Measurements from ENCODE around the gene STRIT1.
A peak's percentile ranks its signal among the peaks of the same experiment; 100 is the strongest.
"Not testable (repeated sequence)": the region's sequence is repeated elsewhere in the genome, so short reads cannot be mapped to it uniquely, and the experiment has no call there.

Gene STRIT1

DNA sequence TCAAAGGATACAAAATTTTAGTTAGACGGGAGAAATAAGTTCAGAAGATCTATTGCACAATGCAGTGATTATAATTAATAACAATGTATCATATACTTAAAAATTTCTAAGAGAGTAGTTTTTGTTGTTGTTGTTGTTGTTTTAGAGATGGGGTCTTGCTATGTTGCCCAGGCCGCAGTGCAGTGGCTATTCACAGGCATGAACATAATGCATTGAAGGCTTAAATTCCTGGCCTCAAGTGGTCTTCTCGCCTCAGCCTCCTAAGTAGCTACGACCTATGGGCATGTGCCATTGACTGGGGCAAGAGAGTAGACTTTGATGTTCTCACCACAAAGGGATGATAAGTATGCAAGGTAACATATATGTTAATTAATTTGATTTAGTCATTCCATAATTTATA, 7.5 kb downstream of the STRIT1 start:
- Histone ChIP-seq H3K4me2 (no peak overlapping the region), H3K4me3 (IDR thresholded peaks at IDR 0.05; ENCODE audit: insufficient read depth, low read depth, low read length) (no peak overlapping the region), H3K27ac (no peak overlapping the region), H3K36me3 (ENCODE audit: insufficient read depth) (no peaks in the 10 kb centered on the region), H4K20me1 (ENCODE audit: insufficient read depth) (no peaks in the 10 kb centered on the region), H2AFZ (ENCODE audit: low read depth) (no peak overlapping the region), H3K27me3 (ENCODE audit: insufficient read depth, low read depth) (no peaks in the 10 kb centered on the region), H3K4me1 (ENCODE audit: low read depth, poor library complexity, severe bottlenecking) (peaks cover 18% of the 10 kb centered on the region), H3K9ac (no peak overlapping the region), H3K79me2 (ENCODE audit: insufficient read depth, low read depth) (no peaks in the 10 kb centered on the region)
- TF ChIP-seq, protein P1, sequence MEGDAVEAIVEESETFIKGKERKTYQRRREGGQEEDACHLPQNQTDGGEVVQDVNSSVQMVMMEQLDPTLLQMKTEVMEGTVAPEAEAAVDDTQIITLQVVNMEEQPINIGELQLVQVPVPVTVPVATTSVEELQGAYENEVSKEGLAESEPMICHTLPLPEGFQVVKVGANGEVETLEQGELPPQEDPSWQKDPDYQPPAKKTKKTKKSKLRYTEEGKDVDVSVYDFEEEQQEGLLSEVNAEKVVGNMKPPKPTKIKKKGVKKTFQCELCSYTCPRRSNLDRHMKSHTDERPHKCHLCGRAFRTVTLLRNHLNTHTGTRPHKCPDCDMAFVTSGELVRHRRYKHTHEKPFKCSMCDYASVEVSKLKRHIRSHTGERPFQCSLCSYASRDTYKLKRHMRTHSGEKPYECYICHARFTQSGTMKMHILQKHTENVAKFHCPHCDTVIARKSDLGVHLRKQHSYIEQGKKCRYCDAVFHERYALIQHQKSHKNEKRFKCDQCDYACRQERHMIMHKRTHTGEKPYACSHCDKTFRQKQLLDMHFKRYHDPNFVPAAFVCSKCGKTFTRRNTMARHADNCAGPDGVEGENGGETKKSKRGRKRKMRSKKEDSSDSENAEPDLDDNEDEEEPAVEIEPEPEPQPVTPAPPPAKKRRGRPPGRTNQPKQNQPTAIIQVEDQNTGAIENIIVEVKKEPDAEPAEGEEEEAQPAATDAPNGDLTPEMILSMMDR (conservative IDR thresholded peaks at IDR 0.05; ENCODE audit: low read depth, low read length), result no peak

DNA sequence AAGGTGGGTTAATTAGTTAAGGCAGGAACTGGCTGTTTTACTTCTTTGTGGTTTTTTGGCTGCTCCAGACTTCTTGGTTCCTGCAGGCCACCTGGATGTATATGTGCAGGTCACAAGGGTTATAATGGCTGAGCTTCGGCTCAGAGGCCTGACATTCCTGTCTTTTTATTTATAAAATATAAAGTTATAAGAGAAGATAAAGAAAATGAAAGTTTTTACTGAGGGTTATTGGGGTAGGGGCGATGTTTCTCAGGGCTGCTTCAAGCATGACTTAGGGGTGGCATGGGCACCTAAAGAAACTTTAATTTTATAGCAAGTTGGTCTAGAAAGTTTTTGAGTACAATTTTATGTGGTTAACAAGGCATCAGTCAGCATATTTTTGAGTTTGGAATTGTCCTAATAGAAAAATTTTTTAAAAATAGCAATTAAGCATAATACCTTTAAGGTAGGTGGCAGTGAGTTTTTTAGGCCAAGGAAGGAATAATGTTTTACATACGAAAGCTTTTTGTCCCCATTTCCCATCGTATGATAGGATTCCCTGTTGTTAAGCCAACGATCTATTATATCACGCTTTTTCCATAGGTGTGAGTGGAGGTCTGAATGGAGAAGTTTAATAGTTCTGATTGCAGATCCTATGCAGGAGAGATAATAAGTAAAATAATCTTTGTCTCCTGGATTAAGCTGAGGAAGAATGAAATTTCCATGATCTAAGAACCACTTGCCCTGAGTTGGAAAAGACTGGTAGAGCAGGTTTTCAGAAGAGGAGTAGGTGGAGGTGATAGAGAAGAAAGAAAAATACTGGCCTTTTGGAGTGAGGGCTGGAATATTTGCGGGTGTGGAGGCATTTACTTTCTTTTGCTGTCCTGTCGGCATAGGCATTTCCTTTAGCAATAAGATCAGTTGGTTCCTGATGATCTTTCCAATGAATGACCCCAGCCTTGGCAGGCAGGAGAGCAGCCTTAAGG, 10.1 kb downstream of the STRIT1 start:
- Histone ChIP-seq H3K9ac (no peak overlapping the region), H3K36me3 (ENCODE audit: insufficient read depth) (no peaks in the 10 kb centered on the region), H3K79me2 (ENCODE audit: insufficient read depth, low read depth) (no peaks in the 10 kb centered on the region), H2AFZ (ENCODE audit: low read depth) (no peak overlapping the region), H3K4me3 (IDR thresholded peaks at IDR 0.05; ENCODE audit: insufficient read depth, low read depth, low read length) (no peak overlapping the region), H3K27me3 (ENCODE audit: insufficient read depth, low read depth) (no peaks in the 10 kb centered on the region), H3K4me2 (peak overlapping the region; percentile 40; the same call in 1 of the 2 replicates), H3K27ac (no peak overlapping the region), H4K20me1 (ENCODE audit: insufficient read depth) (no peaks in the 10 kb centered on the region), H3K4me1 (ENCODE audit: low read depth, poor library complexity, severe bottlenecking) (peaks cover 18% of the 10 kb centered on the region)
- TF ChIP-seq, protein P1 (conservative IDR thresholded peaks at IDR 0.05; ENCODE audit: low read depth, low read length), result no peak

DNA sequence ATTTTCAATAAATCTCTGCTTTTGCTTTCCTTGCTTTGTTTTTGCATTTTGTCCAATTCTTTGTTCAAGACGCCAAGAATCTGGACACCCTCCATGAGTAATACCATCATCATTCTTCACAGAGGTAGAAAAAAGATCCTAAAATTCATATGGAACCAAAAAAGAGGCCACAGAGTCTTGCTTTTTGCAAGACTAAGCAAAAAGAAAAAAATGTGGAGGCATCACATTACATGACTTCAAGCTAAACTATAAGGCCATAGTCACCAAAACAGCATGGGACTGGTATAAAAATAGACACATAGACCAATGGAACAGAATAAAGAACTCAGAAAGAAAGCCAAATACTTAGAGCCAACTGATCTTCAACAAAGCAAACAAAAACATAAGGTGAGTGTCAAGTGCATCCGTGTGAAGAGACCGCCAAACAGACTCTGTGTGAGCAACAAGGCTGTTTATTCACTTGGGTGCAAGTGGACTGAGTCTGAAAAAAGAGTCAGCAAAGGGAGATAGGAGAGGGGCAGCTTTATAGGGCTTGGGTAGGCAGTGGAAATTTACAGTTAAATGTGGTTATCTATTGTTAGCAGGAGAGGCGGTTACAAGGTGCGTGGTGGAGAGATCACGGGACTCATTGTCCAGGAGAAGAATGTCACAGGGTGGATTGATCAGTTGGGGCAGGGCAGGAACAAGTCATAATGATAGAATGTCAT, 10.9 kb downstream of the STRIT1 start:
- Histone ChIP-seq H3K4me1 (ENCODE audit: low read depth, poor library complexity, severe bottlenecking) (peaks cover 18% of the 10 kb centered on the region), H4K20me1 (ENCODE audit: insufficient read depth) (no peaks in the 10 kb centered on the region), H3K27me3 (ENCODE audit: insufficient read depth, low read depth) (no peaks in the 10 kb centered on the region), H3K9ac (no peak overlapping the region), H3K4me3 (IDR thresholded peaks at IDR 0.05; ENCODE audit: insufficient read depth, low read depth, low read length) (no peak overlapping the region), H3K36me3 (ENCODE audit: insufficient read depth) (no peaks in the 10 kb centered on the region), H3K4me2 (peak overlapping the region; percentile 40), H3K27ac (no peak overlapping the region), H3K79me2 (ENCODE audit: insufficient read depth, low read depth) (no peaks in the 10 kb centered on the region), H2AFZ (ENCODE audit: low read depth) (no peak overlapping the region)
- TF ChIP-seq, protein P1 (conservative IDR thresholded peaks at IDR 0.05; ENCODE audit: low read depth, low read length), result no peak

DNA sequence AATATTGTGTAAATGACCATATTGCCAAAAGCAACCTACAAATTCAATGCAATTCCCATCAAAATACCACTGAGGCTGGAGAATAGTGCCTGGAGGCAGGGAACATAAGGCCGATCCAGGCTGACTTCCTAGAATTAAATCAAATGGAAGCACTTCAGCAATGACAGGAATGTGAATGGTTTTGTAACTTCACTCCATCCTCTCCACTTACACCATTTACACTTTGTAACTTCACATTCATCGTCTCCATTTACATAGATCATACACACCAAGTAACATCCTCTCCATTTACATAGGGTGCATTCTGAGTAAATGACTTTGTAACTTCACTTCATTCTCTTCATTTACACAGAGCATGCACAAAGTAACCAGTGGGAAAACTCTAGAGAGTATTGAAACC, 11.6 kb downstream of the STRIT1 start:
- Histone ChIP-seq H2AFZ (ENCODE audit: low read depth) (no peak overlapping the region), H3K4me2 (peak overlapping the region; percentile 40), H3K36me3 (ENCODE audit: insufficient read depth) (no peaks in the 10 kb centered on the region)

DNA sequence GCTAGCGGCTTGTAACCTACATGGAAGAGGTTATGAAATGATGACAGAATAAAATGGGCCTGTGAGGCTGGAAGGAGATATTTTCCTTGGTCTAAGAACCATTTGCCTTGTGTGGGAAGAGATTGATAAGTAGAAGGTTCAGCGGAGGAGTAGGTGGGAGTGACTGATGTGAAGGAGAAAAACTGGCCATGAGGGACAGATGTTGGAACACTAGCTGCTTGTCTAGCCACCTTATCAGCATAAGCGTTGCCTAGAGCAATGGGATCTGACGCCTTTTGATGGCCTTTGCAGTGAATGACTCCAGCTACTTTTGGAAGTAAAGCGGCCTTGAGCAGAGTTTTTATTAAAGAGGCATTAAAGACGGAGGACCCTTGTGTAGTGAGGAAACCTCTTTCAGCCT, 17.4 kb downstream of the STRIT1 start:
- H2AFZ ChIP-seq (ENCODE audit: low read depth); H3K4me3 ChIP-seq (IDR thresholded peaks at IDR 0.05; ENCODE audit: insufficient read depth, low read depth, low read length); H3K4me2 ChIP-seq; H4K20me1 ChIP-seq (ENCODE audit: insufficient read depth); H3K9ac ChIP-seq; H3K27me3 ChIP-seq (ENCODE audit: insufficient read depth, low read depth); H3K27ac ChIP-seq; H3K79me2 ChIP-seq (ENCODE audit: insufficient read depth, low read depth); H3K36me3 ChIP-seq (ENCODE audit: insufficient read depth): not testable (repeated sequence)
- peaks cover 21% of the 10 kb centered on the region for H3K4me1 ChIP-seq (ENCODE audit: low read depth, poor library complexity, severe bottlenecking)

More for the DNA sequence above, 11.6 kb downstream of the STRIT1 start:
- no peak overlapping the region for H3K4me3 ChIP-seq (IDR thresholded peaks at IDR 0.05; ENCODE audit: insufficient read depth, low read depth, low read length)
- H3K27ac ChIP-seq, result no peak overlapping the region
- no peaks in the 10 kb centered on the region for H4K20me1 ChIP-seq (ENCODE audit: insufficient read depth)
- H3K4me1 ChIP-seq (ENCODE audit: low read depth, poor library complexity, severe bottlenecking), result peaks cover 18% of the 10 kb centered on the region
- no peak overlapping the region for H3K9ac ChIP-seq
- H3K27me3 ChIP-seq (ENCODE audit: insufficient read depth, low read depth), result no peaks in the 10 kb centered on the region
- TF ChIP-seq, protein P1 (conservative IDR thresholded peaks at IDR 0.05; ENCODE audit: low read depth, low read length), result no peak
- H3K79me2 ChIP-seq (ENCODE audit: insufficient read depth, low read depth), result no peaks in the 10 kb centered on the region

DNA sequence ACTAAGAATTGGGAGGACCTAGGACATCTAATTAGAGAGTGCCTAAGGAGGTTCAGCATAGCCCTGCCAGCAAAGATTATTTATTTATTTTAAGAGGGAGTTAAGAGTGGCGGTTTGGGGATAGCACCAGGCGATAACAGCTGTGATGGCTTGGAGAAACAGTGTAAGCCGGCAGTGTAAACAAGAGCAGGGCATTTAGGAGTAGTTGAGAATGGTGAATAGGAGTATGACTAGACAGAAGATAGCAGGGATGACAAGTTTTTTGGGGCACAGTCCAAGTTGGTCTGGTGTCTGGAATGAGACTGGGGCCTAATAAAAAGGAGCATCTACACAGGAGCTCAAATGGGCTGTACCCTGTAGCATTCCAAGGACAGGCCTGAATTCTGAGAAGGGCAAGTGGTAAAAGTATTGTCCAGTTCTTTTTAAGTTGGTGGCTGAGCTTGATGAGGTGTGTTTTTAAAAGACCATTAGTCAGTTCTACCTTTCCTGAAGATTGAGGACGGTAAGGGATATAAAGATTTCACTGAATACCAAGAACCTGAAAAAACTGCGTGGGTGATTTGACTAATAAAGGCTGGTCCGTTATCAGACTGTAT, 18.2 kb downstream of the STRIT1 start:
- H3K9ac ChIP-seq; H2AFZ ChIP-seq (ENCODE audit: low read depth); H3K27me3 ChIP-seq (ENCODE audit: insufficient read depth, low read depth); H3K4me3 ChIP-seq (IDR thresholded peaks at IDR 0.05; ENCODE audit: insufficient read depth, low read depth, low read length); H4K20me1 ChIP-seq (ENCODE audit: insufficient read depth); H3K4me2 ChIP-seq; H3K79me2 ChIP-seq (ENCODE audit: insufficient read depth, low read depth); H3K36me3 ChIP-seq (ENCODE audit: insufficient read depth); H3K27ac ChIP-seq: not testable (repeated sequence)
- H3K4me1 ChIP-seq (ENCODE audit: low read depth, poor library complexity, severe bottlenecking), result peaks cover 29% of the 10 kb centered on the region
